Omental fat pad (tissue), 4 donors: ENCODE results near the gene CMTR2. TPM values are rescaled to one million over a fixed set of nuclear protein-coding genes. Genes with fewer than 3 reads are reported as not detected.

Experiments
- ATAC-seq: fragments of 150-250 bp; one replicate; pipeline ENCODE4 v1.9.1; 2016; ENCODE audit warnings: mild to moderate bottlenecking, moderate library complexity; ENCODE audit not compliant: low FRiP score
- DNase-seq: peaks from one replicate; pipeline ENCODE4 v3.0.0-alpha.2; 2019; ENCODE audit warnings: low spot score
- total RNA-seq, 4 donors: library from RNA; depleted of rRNA; stranded (reverse); fragments of >200 nt; gene quantifications; one replicate each; pipeline ENCODE4 v1.1.0, GENCODE V29; 2016
- TF ChIP-seq, protein P1 (sequence below), 3 donors: fragments of 450-650 bp; IDR thresholded peaks; one replicate each; pipeline ENCODE4 v1.5.1; 2016 to 2017; ENCODE audit warnings: antibody characterized with exemption in 3 of 3, mild to moderate bottlenecking in 3 of 3, moderate library complexity in 2 of 3

Gene CMTR2
- total RNA-seq, 4 donors from 2014 or later, result 16.9 to 29.5 (median 21.5) TPM

DNA sequence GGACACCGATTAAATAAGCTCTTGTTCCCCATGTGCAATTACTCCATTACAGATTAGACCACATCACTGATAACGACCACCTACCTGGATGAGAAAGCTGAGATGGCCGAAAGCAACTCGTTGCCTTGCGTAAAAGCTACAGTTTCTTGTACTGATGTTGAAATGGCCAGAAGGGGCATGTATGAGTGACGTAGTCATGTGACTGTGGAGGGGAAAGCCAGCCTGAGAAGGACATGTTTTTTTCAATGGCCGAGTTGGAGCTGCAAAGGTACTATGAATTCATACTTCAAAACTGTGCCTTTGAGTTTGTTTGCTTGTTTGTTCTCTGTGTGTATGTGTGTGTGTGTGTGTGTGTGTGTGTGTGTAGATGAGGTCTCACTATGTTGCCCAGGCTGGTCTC, 41.7 kb downstream of the CMTR2 start:
- DNase-seq (no peak), ATAC-seq (no peak)
- TF ChIP-seq, protein P1, sequence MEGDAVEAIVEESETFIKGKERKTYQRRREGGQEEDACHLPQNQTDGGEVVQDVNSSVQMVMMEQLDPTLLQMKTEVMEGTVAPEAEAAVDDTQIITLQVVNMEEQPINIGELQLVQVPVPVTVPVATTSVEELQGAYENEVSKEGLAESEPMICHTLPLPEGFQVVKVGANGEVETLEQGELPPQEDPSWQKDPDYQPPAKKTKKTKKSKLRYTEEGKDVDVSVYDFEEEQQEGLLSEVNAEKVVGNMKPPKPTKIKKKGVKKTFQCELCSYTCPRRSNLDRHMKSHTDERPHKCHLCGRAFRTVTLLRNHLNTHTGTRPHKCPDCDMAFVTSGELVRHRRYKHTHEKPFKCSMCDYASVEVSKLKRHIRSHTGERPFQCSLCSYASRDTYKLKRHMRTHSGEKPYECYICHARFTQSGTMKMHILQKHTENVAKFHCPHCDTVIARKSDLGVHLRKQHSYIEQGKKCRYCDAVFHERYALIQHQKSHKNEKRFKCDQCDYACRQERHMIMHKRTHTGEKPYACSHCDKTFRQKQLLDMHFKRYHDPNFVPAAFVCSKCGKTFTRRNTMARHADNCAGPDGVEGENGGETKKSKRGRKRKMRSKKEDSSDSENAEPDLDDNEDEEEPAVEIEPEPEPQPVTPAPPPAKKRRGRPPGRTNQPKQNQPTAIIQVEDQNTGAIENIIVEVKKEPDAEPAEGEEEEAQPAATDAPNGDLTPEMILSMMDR (IDR thresholded peaks at IDR 0.05), result no peak

DNA sequence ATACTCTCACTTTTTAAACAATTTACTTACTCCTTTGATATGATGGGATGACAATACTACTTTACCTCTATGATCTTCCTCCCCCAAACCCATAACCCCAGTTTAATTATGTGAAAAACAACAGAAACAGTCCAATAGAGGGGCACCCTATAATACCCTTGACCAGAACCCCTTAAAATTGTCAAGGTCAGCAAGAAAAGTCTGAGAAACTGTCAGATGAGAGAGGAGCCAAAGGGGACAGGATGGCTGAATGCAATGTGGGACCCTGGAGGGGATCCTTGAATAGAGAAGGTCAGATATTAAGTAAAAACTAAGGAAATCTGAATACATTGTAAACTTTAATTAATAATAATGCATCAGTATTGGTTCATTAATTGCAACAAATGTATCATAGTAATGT, 42.9 kb downstream of the CMTR2 start:
- DNase-seq (no peak), ATAC-seq (no peak)
- TF ChIP-seq, protein P1 (IDR thresholded peaks at IDR 0.05), result no peak

DNA sequence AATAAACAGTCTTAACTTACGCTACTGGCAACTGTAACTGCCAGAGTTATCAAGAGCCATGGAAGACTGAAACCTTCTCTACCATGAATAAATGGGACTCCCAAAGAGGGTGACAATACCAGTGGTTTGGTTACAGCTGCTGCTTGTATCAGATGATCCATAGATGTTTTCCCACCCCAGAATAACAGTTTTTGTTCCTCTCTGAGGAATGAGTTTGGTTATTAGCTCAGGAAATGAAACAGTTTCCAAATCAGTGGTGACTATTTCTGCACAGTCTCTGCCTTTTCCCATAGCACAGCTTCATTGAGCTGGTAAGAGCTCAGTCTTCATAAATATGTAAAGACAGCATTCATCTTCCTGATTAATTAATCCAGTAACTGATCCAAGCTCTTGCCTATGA, 44.7 kb downstream of the CMTR2 start:
- TF ChIP-seq, protein P1 (IDR thresholded peaks at IDR 0.05), result no peak
- ATAC-seq, result no peak

DNA sequence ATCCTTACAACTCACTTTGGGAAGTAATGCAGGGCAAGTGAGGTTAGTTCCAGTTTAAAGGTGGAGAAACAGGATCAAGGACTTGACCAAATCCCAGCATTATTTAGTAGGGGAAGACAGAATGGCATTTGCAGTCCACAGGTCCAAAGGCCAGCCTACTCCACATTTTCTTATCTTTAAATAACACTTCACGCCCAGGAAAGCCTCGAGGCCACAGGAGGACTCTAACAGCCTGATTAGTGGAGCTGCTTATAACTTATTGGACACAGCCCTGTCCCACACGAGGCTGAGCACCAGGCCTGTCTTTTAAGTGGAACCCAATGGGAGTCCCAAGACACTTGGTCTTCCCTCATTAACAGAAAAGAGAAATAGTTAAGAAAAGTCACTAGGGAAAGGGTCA, 46.6 kb downstream of the CMTR2 start:
- no peak for DNase-seq
- TF ChIP-seq, protein P1 (IDR thresholded peaks at IDR 0.05), result no peak
- ATAC-seq, result no peak

More for the DNA sequence above, 44.7 kb downstream of the CMTR2 start:
- DNase-seq, result no peak

DNA sequence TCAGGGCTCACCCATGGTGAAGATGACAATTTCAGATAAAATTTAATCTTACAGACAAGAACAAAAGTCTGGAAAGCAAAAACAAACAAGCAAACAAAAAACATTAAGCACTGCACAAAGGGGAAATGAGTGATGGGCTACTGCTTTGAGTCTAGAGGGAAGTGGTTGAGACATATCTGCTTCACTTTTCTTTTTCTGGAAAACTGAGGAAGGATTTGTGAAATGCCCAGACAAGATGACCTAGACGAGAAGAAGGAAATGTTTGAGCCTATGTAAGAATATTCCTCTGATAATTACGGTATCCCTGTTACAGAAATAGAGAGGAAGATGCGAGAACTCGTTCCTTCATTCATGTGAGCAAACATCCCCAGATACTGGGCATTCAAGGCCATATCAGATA, 47.2 kb downstream of the CMTR2 start:
- TF ChIP-seq, protein P1 (IDR thresholded peaks at IDR 0.05), result no peak
- no peak for DNase-seq
- no peak for ATAC-seq

Other genes with a start within 250 kb of the CMTR2 start
- 1 to 10 TPM in 3 of 4 donors, under 1 TPM in 1; 0.72 to 4.3 (median 1.2) TPM for gene HYDIN, start 58.7 kb downstream of the CMTR2 start, total RNA-seq
- gene CALB2, start 69.3 kb upstream of the CMTR2 start, total RNA-seq, result 100 to 1,000 TPM in 2 of 4 donors, 10 to 100 TPM in 2; 15.0 to 148 (median 105) TPM
- gene TLE7, start 152.7 kb upstream of the CMTR2 start, total RNA-seq, result not detected
- gene ZNF23, start 172.8 kb upstream of the CMTR2 start, total RNA-seq, result 10 to 100 TPM in 1 of 4 donors, 1 to 10 TPM in 3; 4.1 to 10.1 (median 7.3) TPM
- 1 to 10 TPM; 3.0 to 9.5 (median 5.9) TPM for gene ZNF19, start 199.9 kb upstream of the CMTR2 start, total RNA-seq
- 1 to 10 TPM in 1 of 4 donors, under 1 TPM in 2, not detected in 1; 0.72 to 3.0 (median 0.82) TPM for gene CHST4, start 237.0 kb upstream of the CMTR2 start, total RNA-seq